Activated T-helper 2 cell treated with anti-CD3 and anti-CD28 coated beads, Interferon-gamma antibody, Interleukin-2, Interleukin-4, amounts not matched to agents 10 μg/mL and 5 μg/mL and 100 μg/mL, durations not matched to agents 14 hours and 24 hours and 36 hours (primary cell): ENCODE data around the gene LPCAT1. TPM values are rescaled to one million over a fixed set of nuclear protein-coding genes. Genes with fewer than 3 reads are reported as not detected.
"Not testable (repeated sequence)": the region's sequence is repeated elsewhere in the genome, so short reads cannot be mapped to it uniquely, and the experiment has no call there.

Experiments used
- DNase-seq: peaks from one replicate; pipeline ENCODE4 v3.0.0; 2021; ENCODE audit warnings: low spot score
- H3K27ac Mint-ChIP-seq: one replicate; pipeline ENCODE4 v1.8.0; 2021; ENCODE audit warnings: mixed read lengths
- H3K27me3 Mint-ChIP-seq: one replicate; pipeline ENCODE4 v1.8.0; 2021; ENCODE audit warnings: low read depth, mixed read lengths
- H3K36me3 Mint-ChIP-seq: one replicate; pipeline ENCODE4 v1.8.0; 2021; ENCODE audit warnings: low read depth, mixed read lengths
- H3K4me1 Mint-ChIP-seq: one replicate; pipeline ENCODE4 v1.8.0; 2021; ENCODE audit warnings: low read depth, mixed read lengths
- H3K4me3 Mint-ChIP-seq: one replicate; pipeline ENCODE4 v1.8.0; 2021; ENCODE audit warnings: low read depth, mild to moderate bottlenecking, moderate library complexity, mixed read lengths
- H3K9me3 Mint-ChIP-seq: one replicate; pipeline ENCODE4 v1.8.0; 2021; ENCODE audit warnings: mixed read lengths
- intact Hi-C: fragments of 100-400 bp; cut with micrococcal nuclease; formaldehyde crosslinking; loops from one replicate; pipeline ENCODE4 v1.15.1; 2023
- total RNA-seq: library from RNA; stranded (reverse); gene quantifications from 2 replicates; pipeline ENCODE4 v1.2.3, GENCODE V29; 2022

Gene LPCAT1
- total RNA-seq, 1 donor from 2014 or later: 78.4 TPM

DNA sequence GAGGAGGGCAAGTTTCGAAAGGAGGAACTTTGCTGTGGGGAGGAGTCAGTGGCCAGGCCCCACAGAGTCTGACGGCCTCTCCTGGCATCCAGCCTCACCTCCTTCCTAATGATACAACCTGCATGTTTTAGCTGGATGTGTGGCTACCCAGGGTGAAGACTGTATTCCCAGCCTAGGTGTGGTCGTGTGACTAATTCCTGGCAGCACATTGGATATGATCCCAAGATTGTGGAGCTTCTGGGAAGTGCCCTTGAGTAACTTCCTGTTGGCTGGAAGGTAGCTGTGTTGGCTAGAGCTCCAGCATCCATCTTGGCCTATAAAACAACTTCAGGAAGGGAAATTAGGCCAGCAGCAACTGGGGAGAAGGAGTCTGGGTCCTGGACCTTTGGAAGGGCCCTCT lies 19.0 kb upstream of the LPCAT1 start:
- Mint-ChIP-seq H3K4me3 (no peak overlapping the region), H3K4me1 (no peaks in the 10 kb centered on the region), H3K36me3 (no peaks in the 10 kb centered on the region), H3K27ac (no peak overlapping the region), H3K27me3 (no peaks in the 10 kb centered on the region), H3K9me3 (no peaks in the 10 kb centered on the region)
- intact Hi-C loops: no loop called here
- no peak for DNase-seq

GRCh38 chr5:1541702-1542400 lies 18.1 kb upstream of the LPCAT1 start:
- peaks cover 8% of the 10 kb centered on the region for H3K4me1 Mint-ChIP-seq
- H3K27me3 Mint-ChIP-seq: no peaks in the 10 kb centered on the region
- no peak for DNase-seq
- intact Hi-C loops: no loop called here
- H3K27ac Mint-ChIP-seq: no peak overlapping the region
- no peaks in the 10 kb centered on the region for H3K9me3 Mint-ChIP-seq
- H3K4me3 Mint-ChIP-seq: no peak overlapping the region
- no peaks in the 10 kb centered on the region for H3K36me3 Mint-ChIP-seq

DNA sequence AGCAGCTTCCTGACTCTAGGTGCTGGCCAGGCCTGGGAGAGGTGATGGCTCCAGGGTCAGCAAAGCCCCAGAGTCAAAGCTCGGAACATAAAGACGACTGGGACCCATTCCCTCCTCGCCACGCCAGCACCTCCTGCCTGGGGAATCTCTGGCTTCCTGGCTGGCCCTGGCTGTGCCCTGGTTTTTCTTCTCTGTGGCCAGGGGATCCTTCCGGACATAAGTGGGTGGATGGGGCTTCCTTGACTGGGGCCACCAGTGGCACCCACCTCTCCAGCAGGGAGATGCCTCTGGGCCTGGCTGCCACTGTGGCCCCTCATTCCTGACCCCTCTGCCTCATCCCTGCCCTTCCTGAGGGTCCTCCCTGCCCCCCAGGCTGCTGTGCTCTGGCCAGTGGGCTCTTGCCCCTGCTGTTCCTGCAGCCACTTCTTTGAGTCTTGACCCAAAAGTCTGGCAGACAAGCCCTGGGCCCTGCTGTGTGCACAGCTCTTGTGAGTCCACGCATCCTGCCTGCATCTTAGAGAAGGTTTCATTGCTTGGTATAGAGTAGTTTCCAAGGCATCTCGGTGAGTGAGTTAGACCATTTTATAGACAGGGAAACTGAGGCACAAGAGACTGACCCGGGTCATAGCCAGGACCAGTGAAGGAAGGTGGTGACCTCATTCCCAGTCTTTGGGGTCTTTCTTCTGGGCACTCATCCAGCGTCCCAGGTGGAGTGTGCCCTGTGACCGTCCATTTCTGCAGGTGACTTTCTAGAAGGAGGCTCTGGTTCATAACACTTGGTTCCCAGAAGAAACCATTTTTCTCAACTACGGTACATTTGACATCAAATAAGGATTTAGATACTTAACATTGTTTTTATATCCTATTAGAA lies 17.3 kb upstream of the LPCAT1 start:
- DNase-seq: no peak
- H3K4me3 Mint-ChIP-seq: no peak overlapping the region
- no peaks in the 10 kb centered on the region for H3K9me3 Mint-ChIP-seq
- H3K36me3 Mint-ChIP-seq: no peaks in the 10 kb centered on the region
- H3K27ac Mint-ChIP-seq: no peak overlapping the region
- H3K27me3 Mint-ChIP-seq: no peaks in the 10 kb centered on the region
- H3K4me1 Mint-ChIP-seq: peaks cover 16% of the 10 kb centered on the region
- intact Hi-C loops: no loop called here

GRCh38 chr5:1540166-1540565 lies 16.4 kb upstream of the LPCAT1 start:
- Mint-ChIP-seq H3K36me3 (no peaks in the 10 kb centered on the region), H3K27me3 (no peaks in the 10 kb centered on the region), H3K9me3 (no peaks in the 10 kb centered on the region), H3K4me1 (peaks cover 22% of the 10 kb centered on the region), H3K27ac (no peak overlapping the region), H3K4me3 (no peak overlapping the region)
- DNase-seq: no peak
- intact Hi-C loops: no loop called here

- H3K9me3 Mint-ChIP-seq, intact Hi-C loops, H3K27me3 Mint-ChIP-seq, H3K27ac Mint-ChIP-seq, H3K4me3 Mint-ChIP-seq, H3K36me3 Mint-ChIP-seq, DNase-seq: not testable (repeated sequence)
- peaks cover 22% of the 10 kb centered on the region for H3K4me1 Mint-ChIP-seq
These were observed 15.8 kb upstream of the LPCAT1 start for GRCh38 chr5:1539393-1540161.

DNA sequence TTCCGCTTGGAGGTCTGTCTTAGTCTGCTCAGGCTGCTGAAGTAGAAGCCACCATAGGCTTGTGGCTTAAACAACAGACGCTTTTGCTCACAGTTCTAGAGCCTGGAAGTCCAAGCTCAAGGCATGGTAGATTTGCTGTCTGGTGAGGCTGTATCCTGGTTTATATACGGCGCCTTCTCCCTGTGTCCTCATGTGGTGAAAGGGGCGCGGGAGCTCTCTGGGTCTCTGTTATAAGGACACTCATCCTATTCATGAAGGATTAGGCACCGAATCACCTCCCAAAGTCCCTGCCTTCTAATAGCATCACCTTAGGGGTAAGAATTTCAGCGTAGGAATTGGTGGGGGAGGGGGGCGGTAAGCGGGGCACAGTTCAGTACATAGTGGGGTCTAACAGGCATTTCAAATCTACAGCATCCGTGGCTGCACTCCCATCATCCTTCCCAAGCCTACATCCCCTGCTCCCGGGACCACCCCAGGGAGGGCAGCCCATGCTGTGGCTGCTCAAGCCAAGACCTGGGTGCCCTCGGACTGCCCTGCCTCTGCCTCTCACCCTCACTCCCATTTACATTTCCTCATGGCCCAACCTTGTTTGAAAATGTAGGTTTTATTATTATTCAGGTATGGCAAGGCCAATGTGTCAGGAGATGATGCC lies 15.1 kb upstream of the LPCAT1 start:
- DNase-seq: no peak
- intact Hi-C loops: no loop called here
- Mint-ChIP-seq H3K27me3 (peaks cover 9% of the 10 kb centered on the region), H3K4me3 (no peak overlapping the region), H3K27ac (no peak overlapping the region), H3K4me1 (peaks cover 22% of the 10 kb centered on the region), H3K36me3 (no peaks in the 10 kb centered on the region), H3K9me3 (no peaks in the 10 kb centered on the region)

- no peak for DNase-seq
- intact Hi-C loops: no loop called here
- Mint-ChIP-seq H3K4me3 (no peak overlapping the region), H3K27me3 (peaks cover 13% of the 10 kb centered on the region), H3K4me1 (peaks cover 22% of the 10 kb centered on the region), H3K36me3 (no peaks in the 10 kb centered on the region), H3K9me3 (no peaks in the 10 kb centered on the region), H3K27ac (no peak overlapping the region)
These were observed 14.5 kb upstream of the LPCAT1 start for GRCh38 chr5:1538276-1538675.

DNA sequence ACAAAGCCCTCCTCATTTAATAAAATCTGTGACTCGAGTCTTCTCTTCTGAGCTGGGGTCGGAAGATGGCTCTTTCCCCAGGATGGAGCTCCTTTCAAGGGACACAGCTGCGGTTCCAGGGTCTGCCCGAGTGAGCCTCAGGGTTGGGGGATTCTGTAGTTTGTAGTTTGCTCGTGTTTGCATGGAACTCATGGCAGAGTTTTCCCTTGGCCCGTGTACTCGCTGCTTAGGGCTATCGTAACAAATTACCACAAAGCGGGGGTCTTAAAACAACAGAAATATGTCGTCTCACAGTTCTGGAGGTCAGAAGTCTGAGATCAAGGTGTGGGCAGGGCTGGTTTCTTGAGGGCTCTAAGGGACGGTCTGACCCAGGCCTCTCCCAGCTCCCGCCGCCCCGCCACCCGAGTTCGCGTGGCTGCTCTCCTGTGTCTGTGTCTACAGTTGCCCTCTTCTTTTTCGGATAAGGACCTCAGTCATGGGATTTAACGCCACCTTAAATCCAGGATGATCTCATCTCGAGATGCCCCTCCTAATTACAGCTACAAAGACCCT lies 13.9 kb upstream of the LPCAT1 start:
- Mint-ChIP-seq H3K27ac (no peak overlapping the region), H3K36me3 (no peaks in the 10 kb centered on the region), H3K4me3 (no peak overlapping the region), H3K27me3 (peaks cover 16% of the 10 kb centered on the region), H3K4me1 (peaks cover 22% of the 10 kb centered on the region), H3K9me3 (no peaks in the 10 kb centered on the region)
- no peak for DNase-seq
- intact Hi-C loops: loop anchor here (2.0 kb wide), 1 partner anchor 15 kb away; the partner anchor contains the start of gene LPCAT1

DNA sequence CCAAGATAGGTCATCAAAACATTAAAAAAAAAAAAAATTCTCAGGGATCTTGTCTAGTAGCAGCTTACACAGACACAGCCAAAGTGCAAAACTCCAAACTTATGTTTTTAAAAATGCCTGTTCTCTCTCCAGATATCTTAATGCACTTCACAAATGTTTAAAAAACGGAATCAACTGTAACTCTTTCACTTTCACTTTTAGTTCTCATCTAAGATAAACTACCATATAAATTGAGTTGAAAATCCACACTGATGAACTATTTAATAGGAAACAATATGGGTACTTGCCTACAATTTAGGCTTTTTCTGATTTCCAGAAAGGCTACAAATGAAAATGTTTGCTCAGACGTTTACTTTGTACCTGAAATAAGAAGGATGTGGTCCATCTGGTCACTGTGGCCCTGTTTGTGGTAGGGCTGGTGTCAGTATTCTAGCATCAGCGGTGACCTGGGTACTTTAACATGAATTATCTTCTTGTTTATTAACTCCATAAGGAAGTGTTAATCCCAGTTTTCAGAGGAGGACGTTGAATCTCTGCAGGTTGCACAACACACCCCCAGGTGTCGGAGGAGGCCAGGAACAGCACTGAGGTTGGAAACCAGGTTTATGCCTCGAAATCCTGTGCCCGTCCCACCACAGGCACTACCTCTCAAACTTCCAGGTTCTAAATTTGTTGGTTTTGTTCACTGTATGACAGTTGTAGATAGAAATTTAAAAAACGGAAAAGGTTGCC lies 13.3 kb upstream of the LPCAT1 start:
- Mint-ChIP-seq H3K4me3 (peak overlapping the region; percentile 69), H3K27me3 (peaks cover 21% of the 10 kb centered on the region), H3K4me1 (peaks cover 22% of the 10 kb centered on the region), H3K27ac (peak overlapping the region; percentile 65), H3K36me3 (no peaks in the 10 kb centered on the region), H3K9me3 (no peaks in the 10 kb centered on the region)
- no peak for DNase-seq
- intact Hi-C loops: loop anchor here (1.0 to 2.0 kb wide), 2 partner anchors 9 to 14 kb away; partner anchors contain the start of gene LPCAT1

GRCh38 chr5:1536322-1536845 lies 12.6 kb upstream of the LPCAT1 start:
- Mint-ChIP-seq H3K36me3 (no peaks in the 10 kb centered on the region), H3K4me3 (peak overlapping the region; percentile 69), H3K27me3 (peaks cover 26% of the 10 kb centered on the region), H3K27ac (peak overlapping the region; percentile 65), H3K9me3 (no peaks in the 10 kb centered on the region), H3K4me1 (peaks cover 22% of the 10 kb centered on the region)
- peak; percentile 51 for DNase-seq
- intact Hi-C loops: loop anchor here (1.0 to 2.0 kb wide), 2 partner anchors 8 to 14 kb away; partner anchors contain the start of gene LPCAT1

DNA sequence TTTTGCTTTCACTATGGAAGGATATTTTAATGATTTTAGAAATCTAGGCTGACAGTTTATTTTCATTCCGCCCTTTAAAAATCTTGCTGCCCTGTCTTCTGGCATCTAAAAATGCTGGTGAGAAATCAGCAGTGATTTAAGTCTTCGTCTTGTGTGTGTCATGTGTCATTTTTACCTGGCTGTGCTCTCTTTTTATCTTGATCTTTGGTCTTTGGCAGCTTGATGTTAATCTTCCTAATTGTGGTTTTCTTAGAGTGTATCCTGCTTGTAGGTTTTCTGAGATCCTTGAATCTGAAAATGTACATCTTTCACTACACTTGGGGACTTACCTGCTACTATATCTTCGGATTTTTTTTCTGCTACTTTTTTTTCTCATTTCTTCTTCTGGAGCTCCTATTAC lies 11.9 kb upstream of the LPCAT1 start:
- H3K4me3 Mint-ChIP-seq: no peak overlapping the region
- H3K27ac Mint-ChIP-seq: peak overlapping the region; percentile 65
- DNase-seq: no peak
- H3K9me3 Mint-ChIP-seq: no peaks in the 10 kb centered on the region
- H3K4me1 Mint-ChIP-seq: peaks cover 23% of the 10 kb centered on the region
- intact Hi-C loops: loop anchor here (1.0 to 2.0 kb wide), 2 partner anchors 7 to 13 kb away; partner anchors contain the start of gene LPCAT1
- no peaks in the 10 kb centered on the region for H3K36me3 Mint-ChIP-seq
- H3K27me3 Mint-ChIP-seq: peaks cover 33% of the 10 kb centered on the region
